ENCODE measurements around the gene PDHB.
A peak's percentile ranks its signal among the peaks of the same experiment; 100 is the strongest.
"Not testable (repeated sequence)": the region's sequence is repeated elsewhere in the genome, so short reads cannot be mapped to it uniquely, and the experiment has no call there.

The PDHB gene

GRCh38 chr3:58437276-58437675 lies 3.6 kb upstream of the PDHB start:
- DNase-seq (ENCODE audit: low read depth), result not testable (repeated sequence)

- DNase-seq (ENCODE audit: low read depth), result peak; percentile 76
Measured at GRCh38 chr3:58434990-58435389, 1.4 kb upstream of the PDHB start.

- DNase-seq (ENCODE audit: low read depth), result no peak
Measured at GRCh38 chr3:58434511-58434910, 879 bp upstream of the PDHB start.

- no peak for DNase-seq (ENCODE audit: low read depth)
Measured at GRCh38 chr3:58434168-58434504, 504 bp upstream of the PDHB start.

- no peak for DNase-seq (ENCODE audit: low read depth)
Measured at GRCh38 chr3:58432905-58433304, 727 bp downstream of the PDHB start.

GRCh38 chr3:58429657-58430056 lies 4.0 kb downstream of the PDHB start:
- no peak for DNase-seq (ENCODE audit: low read depth)

GRCh38 chr3:58427661-58428361 lies 5.8 kb downstream of the PDHB start:
- no peak for DNase-seq (ENCODE audit: low read depth)

GRCh38 chr3:58425782-58426181 lies 7.8 kb downstream of the PDHB start:
- DNase-seq (ENCODE audit: low read depth), result no peak

- no peak for DNase-seq (ENCODE audit: low read depth)
Measured at GRCh38 chr3:58424613-58425012, 9.0 kb downstream of the PDHB start.

- DNase-seq (ENCODE audit: low read depth), result no peak
Measured at GRCh38 chr3:58422756-58423325, 10.8 kb downstream of the PDHB start.

GRCh38 chr3:58421004-58421403 lies 12.6 kb downstream of the PDHB start:
- DNase-seq (ENCODE audit: low read depth), result no peak

- DNase-seq (ENCODE audit: low read depth), result no peak
Measured at GRCh38 chr3:58419780-58420507, 13.7 kb downstream of the PDHB start.

- DNase-seq (ENCODE audit: low read depth), result no peak
Measured at GRCh38 chr3:58418227-58418626, 15.4 kb downstream of the PDHB start.

- no peak for DNase-seq (ENCODE audit: low read depth)
Measured at GRCh38 chr3:58417075-58417474, 16.6 kb downstream of the PDHB start.

GRCh38 chr3:58416191-58416590 lies 17.4 kb downstream of the PDHB start:
- no peak for DNase-seq (ENCODE audit: low read depth)

- no peak for DNase-seq (ENCODE audit: low read depth)
Measured at GRCh38 chr3:58414538-58415197, 19.0 kb downstream of the PDHB start.

GRCh38 chr3:58411851-58412830 lies 21.5 kb downstream of the PDHB start:
- no peak for DNase-seq (ENCODE audit: low read depth)

GRCh38 chr3:58411036-58411435 lies 22.6 kb downstream of the PDHB start:
- no peak for DNase-seq (ENCODE audit: low read depth)

GRCh38 chr3:58409663-58410062 lies 24.0 kb downstream of the PDHB start:
- no peak for DNase-seq (ENCODE audit: low read depth)

GRCh38 chr3:58408906-58409305 lies 24.7 kb downstream of the PDHB start:
- no peak for DNase-seq (ENCODE audit: low read depth)

GRCh38 chr3:58404396-58404795 lies 29.2 kb downstream of the PDHB start:
- DNase-seq (ENCODE audit: low read depth), result no peak

Measured in GM04503 (cell line).